GM12874 (cell line): ENCODE measurements around the gene PLEKHM3.

ENCODE experiments used
- TF ChIP-seq, protein P1 (sequence below): IDR thresholded peaks from 2 replicates; pipeline ENCODE4 v1.5.1; 2011; ENCODE audit warnings: low read depth, mild to moderate bottlenecking, control low read depth, low read length, moderate library complexity; ENCODE audit not compliant: insufficient read depth

PLEKHM3 gene

DNA sequence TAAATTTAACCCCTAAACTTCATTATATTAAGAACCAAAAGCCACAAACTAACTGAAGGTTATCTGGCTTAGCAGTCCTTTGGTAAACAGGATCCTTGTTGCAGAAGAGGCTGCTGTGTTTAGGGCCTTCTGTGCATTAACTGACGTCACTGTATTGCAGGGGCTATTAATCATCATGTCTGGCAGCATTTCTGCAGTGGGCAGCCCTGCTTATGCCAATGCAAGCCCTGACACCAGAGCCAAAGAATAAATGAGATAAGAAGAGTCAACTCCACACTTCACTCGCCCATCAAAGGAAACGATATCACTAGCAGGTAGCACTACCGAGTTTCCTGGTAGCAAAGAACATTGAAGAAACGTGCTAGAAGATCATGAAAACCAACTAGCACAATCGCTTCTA, 110.6 kb downstream of the PLEKHM3 start:
- TF ChIP-seq, protein P1, sequence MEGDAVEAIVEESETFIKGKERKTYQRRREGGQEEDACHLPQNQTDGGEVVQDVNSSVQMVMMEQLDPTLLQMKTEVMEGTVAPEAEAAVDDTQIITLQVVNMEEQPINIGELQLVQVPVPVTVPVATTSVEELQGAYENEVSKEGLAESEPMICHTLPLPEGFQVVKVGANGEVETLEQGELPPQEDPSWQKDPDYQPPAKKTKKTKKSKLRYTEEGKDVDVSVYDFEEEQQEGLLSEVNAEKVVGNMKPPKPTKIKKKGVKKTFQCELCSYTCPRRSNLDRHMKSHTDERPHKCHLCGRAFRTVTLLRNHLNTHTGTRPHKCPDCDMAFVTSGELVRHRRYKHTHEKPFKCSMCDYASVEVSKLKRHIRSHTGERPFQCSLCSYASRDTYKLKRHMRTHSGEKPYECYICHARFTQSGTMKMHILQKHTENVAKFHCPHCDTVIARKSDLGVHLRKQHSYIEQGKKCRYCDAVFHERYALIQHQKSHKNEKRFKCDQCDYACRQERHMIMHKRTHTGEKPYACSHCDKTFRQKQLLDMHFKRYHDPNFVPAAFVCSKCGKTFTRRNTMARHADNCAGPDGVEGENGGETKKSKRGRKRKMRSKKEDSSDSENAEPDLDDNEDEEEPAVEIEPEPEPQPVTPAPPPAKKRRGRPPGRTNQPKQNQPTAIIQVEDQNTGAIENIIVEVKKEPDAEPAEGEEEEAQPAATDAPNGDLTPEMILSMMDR, result no peak

DNA sequence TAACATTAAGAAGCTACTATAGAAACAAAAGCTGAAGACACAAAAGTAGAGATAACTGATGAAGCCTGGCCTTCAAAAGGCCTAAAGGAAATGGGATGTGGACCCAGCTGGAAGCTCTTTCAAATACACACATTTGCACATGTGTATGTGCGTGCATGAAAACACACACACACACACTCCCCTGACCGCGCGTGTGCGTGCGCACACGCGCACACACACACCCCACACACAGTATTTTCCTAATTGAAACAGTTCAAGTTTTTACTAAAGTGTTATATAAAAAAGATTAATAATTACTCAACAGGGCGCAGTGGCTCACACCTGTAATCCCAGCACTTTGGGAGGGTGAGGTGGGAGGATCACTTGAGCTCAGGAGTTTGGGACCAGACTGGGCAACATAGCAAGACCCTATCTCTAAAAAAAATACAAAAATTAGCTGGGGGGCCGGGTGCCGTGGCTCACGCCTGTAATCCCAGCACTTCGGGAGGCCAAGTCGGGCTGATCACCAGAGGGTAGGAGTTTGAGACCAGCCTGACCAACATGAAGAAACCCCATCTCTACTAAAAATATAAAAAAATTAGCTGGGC, 111.5 kb downstream of the PLEKHM3 start:
- TF ChIP-seq, protein P1, result no peak

DNA sequence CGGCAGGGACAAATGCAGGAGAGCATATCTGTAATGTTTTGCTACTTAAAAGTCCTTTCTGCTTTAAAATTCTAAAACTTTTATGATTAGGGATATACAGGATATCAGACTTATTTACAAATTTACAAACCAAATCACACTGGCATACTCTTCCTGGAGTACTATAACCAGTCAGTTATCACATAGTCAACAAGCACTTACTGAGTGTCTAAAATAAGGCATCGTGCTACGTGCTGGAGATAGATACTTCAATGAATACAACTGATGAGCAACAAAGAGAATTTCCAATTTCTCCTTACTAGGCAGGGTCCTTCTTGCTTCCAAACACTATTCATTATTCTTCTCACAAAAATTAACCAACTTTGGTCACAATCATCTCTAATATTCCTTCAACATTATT, 113.5 kb downstream of the PLEKHM3 start:
- TF ChIP-seq, protein P1, result no peak

DNA sequence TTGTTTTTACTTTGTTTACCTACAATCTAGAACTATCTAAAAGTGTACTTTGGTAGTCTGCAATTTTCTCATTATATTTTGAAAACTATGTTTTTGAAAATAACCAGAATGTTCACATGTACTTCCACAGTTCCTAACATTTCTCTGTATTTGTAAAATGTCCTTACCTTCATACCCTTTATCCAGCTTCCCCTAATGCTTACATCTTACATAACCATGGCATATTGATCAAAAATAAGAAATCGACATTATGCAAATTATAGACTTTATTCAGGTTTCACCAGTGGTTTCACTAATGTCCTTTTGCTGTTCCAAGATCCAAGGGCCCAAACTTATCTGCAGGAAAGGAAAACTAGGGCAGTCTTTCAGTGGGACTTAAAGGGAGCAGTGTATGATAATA, 114.1 kb downstream of the PLEKHM3 start:
- TF ChIP-seq, protein P1, result no peak

DNA sequence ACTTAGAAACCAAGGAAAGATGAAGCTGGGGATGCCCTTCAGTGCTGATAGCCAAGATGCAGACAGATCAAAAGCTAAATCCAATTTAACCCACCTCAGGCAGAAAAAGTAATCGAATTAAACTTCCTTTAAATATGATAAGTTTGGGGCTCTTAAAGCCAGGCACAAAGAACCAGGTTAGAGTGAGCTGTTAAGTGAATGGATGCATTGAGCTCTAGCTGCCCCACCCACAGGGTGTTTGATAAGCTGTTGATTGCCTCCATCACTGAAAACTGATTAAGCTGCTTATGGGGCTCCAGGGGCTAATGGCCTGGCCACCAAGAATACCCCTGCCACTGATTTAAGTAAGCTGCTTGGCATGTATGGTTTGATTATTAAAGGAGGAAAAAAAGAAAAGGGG, 119.8 kb downstream of the PLEKHM3 start:
- TF ChIP-seq, protein P1, result no peak

DNA sequence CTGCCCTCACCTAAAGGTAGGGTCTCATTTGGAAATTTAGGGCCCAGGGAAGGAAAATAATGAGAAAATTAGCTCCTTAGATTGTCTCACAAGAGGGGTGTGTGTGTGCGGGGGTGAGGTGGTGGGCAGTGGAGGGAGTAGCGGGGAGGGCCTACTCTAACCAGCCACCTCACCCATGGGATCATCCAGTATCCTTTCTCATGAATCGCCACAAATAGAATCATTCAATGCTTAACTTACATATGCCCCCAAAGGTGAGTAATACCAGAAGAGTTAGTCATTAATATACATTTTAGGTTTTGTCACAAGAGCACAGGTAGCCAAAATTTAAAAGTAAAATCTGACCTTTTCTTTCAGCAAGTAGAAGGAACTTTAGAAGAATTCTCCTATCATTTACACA, 122.1 kb downstream of the PLEKHM3 start:
- TF ChIP-seq, protein P1, result no peak

DNA sequence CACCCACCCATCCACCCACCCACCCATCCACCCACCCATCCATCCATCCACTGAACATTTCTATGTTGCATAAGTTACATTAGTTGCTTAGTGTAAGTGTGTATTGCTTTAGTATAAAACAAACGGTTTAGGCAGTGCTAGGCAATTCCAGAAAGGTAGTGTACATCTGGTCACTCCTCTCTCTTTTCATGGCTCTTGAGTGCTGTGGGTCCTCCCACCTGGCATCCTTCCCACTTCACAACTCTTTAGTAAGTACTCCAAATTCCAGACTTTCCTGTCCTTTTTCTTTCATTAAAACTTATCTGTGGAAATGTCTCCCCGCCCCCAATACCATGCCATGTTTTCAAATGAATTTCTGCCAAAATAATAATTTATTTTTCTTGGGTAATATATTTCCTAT, 122.5 kb downstream of the PLEKHM3 start:
- TF ChIP-seq, protein P1, result no peak
